Left cardiac atrium (tissue), 4 donors: Measurements from ENCODE around the gene RNU1-4. TPM values are rescaled to one million over a fixed set of nuclear protein-coding genes. Genes with fewer than 3 reads are reported as not detected.
"Not testable (repeated sequence)": the region's sequence is repeated elsewhere in the genome, so short reads cannot be mapped to it uniquely, and the experiment has no call there.

Source experiments
- ATAC-seq, 2 donors: fragments of 200-7000 bp; cut with Tn5 transposase; one replicate each; pipeline ENCODE4 v1.9.1; 2020; ENCODE audit warnings: mild to moderate bottlenecking in 2 of 2, moderate library complexity in 2 of 2
- DNase-seq: peaks from one replicate; pipeline ENCODE4 v3.0.0-alpha.2; 2020
- intact Hi-C, 2 donors: fragments of 100-400 bp; cut with DNase I; formaldehyde crosslinking; loops; one replicate each; pipeline versions ENCODE4 v1.14.1 to v1.15.1; 2022 to 2023
- total RNA-seq, 2 donors: library from RNA; stranded (reverse); fragmentation: NEBNext Ultra II Directional; extraction: Animal tissue kit (Norgen Biotek cat#: 25700); gene quantifications; one replicate each; pipeline ENCODE4 v1.2.1, GENCODE V29; 2021
- donor health status: DM: no; HTN: yes; CAD: no.
- donor health status: DM: no; HTN: yes; CAD: no; lungs with severe emphysema.
- donor health status: DM: yes; HTN: yes; CAD: no.
- donor health status: Dilated cardiomyopathy.

The RNU1-4 gene
- total RNA-seq, 2 donors from 2014 or later = 5,988 to 15,401 TPM

GRCh38 chr1:16706302-16706701 lies 34.0 kb upstream of the RNU1-4 start:
- intact Hi-C loops, ATAC-seq, DNase-seq: not testable (repeated sequence)

- intact Hi-C loops, DNase-seq: not testable (repeated sequence)
- ATAC-seq = peak; percentile 39 to 77
Measured at GRCh38 chr1:16707130-16708093, 32.9 kb upstream of the RNU1-4 start.

GRCh38 chr1:16708704-16709103 lies 31.6 kb upstream of the RNU1-4 start:
- ATAC-seq, DNase-seq, intact Hi-C loops: not testable (repeated sequence)

DNA sequence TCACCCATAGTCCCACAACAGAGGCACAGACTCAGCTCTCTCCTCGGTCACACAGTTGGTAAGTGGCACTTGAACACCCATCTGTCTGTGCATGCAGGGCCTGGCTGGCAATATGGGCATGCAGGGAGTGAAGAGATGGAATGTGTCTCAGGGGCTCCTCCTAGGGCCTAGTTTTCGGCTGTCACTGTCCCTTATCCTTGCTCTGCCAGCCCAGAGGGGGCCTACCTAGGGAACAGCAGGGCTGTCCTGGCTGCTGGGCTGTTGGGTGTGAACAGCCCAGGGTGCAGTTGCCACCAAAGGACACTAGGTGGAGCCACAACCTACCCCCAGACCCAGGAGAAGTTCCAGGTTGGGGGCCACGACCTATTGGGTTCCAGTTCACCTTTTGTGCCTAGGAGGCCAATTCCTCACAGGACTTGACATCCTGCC lies 30.6 kb upstream of the RNU1-4 start:
- DNase-seq, intact Hi-C loops: not testable (repeated sequence)
- ATAC-seq = peak; percentile 67 to 76

- ATAC-seq, intact Hi-C loops, DNase-seq: not testable (repeated sequence)
Measured at GRCh38 chr1:16710618-16711017, 29.7 kb upstream of the RNU1-4 start.

DNA sequence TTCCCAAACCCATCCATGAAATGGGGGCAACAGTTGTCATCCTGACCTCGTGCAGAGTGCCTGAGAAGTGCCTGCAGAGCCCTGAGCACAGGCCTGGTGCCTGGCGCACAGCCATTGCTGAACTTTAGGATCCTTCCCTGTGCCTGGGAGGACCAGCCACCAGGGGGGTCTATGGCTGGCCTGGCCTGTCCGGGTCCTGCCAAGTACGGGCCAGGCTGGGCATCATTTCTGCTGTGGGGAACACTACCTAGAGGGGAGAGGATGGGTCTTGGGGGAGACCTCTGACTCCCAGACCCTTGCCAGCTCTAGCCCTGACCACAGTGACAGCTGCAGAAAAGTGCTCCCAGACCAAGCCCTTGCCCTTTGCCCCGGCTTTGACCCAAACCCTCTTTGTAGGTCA lies 28.2 kb upstream of the RNU1-4 start:
- DNase-seq, ATAC-seq, intact Hi-C loops: not testable (repeated sequence)

DNA sequence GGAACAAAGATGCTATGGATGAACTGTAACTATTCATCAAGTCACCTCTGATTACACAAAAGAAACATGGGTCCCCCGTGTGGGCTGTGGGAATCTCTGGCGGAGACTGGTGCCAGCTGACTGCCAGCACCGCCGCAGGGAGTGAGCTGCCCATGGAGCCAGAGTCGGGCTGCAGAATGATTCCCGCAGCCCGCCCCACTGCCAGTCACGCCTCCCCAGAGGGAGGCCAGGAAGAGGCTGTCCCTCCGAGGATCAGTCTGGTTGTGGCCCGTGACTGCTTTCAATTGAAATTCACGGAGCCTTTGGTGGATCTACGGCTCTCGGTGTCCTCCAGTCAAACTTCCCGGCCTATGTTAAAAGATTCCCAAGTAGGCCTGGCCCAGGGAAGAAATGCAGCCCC lies 27.7 kb upstream of the RNU1-4 start:
- DNase-seq, intact Hi-C loops, ATAC-seq: not testable (repeated sequence)

DNA sequence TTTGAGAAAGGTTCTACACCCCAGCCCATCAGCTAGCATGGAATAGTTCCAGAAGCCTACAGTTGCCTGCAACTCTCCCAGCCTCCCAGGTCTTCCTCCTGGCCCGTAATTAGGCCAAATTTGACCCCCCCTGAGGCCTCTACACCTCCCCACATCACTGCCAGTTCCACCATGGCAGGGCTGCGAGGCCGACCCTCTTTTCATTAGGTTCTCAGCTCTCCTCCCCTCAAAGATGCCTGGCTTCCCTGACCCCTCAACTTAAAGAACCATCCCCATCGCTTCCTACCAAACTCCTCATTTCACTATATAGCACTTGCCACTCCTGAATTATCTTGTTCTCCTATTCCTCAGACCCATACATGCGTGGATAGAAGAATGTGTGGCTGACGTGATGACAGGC lies 27.3 kb upstream of the RNU1-4 start:
- DNase-seq, ATAC-seq, intact Hi-C loops: not testable (repeated sequence)

DNA sequence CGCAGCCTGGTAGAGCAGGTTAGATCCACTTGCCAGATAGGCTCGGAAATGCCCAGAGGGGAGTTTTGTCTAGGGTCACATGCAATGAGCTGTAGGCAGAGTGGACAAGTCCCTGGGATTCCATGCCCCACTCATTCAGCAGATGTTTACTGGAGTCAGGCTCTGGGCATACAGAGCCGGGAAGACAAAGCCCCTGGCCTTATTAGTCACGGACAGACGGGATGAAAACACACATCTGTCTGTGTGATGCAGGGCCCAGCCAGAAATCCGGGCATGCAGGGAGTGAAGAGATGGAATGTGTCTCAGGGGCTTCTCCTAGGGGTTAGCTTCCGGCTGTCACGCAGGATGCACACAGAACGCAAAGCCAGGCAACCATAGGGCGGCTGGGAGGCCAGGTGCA lies 26.8 kb upstream of the RNU1-4 start:
- DNase-seq, intact Hi-C loops, ATAC-seq: not testable (repeated sequence)

DNA sequence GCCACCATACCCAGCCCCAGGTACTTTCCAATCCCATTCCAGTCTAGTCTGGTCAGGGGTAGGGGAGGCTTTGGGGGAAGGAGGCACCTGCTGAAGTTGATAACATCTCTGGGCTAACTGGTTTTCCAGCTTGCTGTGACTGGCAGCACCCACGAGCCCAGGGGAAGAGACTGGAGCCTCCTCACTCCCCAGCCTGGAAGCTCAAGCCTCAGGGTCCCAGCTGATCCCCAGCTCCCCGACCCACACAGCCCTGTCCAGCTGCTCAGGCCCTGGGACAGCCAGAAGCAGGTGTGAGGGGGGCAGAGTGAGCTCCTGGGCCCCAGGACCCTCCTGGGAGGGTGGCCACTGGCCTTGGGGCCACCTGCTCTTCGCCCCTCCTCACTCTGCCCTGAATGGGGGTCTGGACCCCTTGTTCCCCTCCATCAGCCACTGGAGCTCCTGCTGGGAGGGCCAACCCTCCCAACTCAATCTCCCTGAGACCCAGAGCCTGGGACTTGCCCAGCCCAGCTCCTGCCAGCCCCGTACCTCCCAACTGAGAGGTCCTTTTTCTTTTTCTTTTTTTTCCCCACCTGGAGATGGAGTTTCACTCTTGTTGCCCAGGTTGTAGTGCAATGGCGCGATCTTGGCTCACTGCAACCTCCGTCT lies 23.5 kb upstream of the RNU1-4 start:
- DNase-seq (no peak), ATAC-seq (no peak)
- intact Hi-C loops = no loop called here

DNA sequence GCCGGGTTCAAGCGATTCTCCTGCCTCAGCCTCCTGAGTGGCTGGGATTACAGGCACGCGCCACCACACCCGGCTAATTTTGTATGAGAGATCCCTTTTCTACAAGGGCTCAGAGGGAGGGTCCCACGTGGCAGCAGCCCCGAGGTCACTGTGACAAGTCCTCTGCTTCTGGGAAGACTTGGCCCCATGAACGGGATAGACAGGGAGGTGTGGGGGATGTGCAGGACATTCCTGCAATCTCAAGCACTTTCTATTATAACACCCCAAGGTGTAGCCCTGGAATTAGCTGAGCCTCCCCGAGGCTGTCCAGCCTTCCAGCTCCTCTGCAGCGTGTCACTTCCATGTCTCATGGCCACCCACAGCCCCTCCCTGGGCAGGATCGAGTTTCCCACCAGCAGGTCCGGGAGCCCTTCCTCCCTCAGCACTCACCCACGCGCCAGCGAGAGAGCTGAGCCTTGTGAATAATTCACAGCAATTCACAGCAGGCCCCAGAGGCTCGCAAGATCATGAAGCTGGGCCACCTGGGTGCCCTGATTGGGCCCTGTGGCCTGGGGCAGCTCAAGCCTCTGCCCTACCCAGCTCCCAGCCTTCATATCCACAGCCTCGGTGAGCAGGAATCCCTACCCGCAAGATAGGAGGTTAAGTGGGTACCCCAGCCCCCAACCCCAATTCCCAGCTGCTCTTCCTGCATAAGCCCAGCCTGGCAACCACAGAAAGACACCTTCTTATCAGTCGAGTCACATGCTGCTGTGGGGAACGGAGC lies 22.8 kb upstream of the RNU1-4 start:
- ATAC-seq (peak; percentile 29 to 35), DNase-seq (no peak)
- intact Hi-C loops = no loop called here

- peak in 1 of 2 donors; percentile 19 for ATAC-seq
- DNase-seq, intact Hi-C loops: not testable (repeated sequence)
Measured at GRCh38 chr1:16718099-16718907, 22.0 kb upstream of the RNU1-4 start.

GRCh38 chr1:16718908-16719533 lies 21.3 kb upstream of the RNU1-4 start:
- ATAC-seq (peak in 1 of 2 donors; percentile 7), DNase-seq (no peak)
- intact Hi-C loops = no loop called here

- intact Hi-C loops = loop anchor here in 1 of 2 donors (10.0 kb wide), 1 partner anchor 175 kb away; no protein-coding TSS in a partner anchor
- ATAC-seq = no peak
- no peak for DNase-seq
Measured at GRCh38 chr1:16719571-16720350, 20.6 kb upstream of the RNU1-4 start.

GRCh38 chr1:16720351-16721223 lies 19.7 kb upstream of the RNU1-4 start:
- intact Hi-C loops = loop anchor here in 1 of 2 donors (10.0 kb wide), 1 partner anchor 176 kb away; no protein-coding TSS in a partner anchor
- ATAC-seq (no peak), DNase-seq (no peak)
